ENCODE measurements around the gene HES5. TPM values are rescaled to one million over a fixed set of nuclear protein-coding genes. Genes with fewer than 3 reads are reported as not detected.
"Not testable (repeated sequence)": the region's sequence is repeated elsewhere in the genome, so short reads cannot be mapped to it uniquely, and the experiment has no call there.

The HES5 gene
- total RNA-seq (ENCODE audit: unreplicated experiment): 21.2 TPM
- long read RNA-seq, partial matches to known transcripts: 0 of 3 reads
- long read RNA-seq, other reads (novel, unspliced or antisense): 0 of 3 reads

GRCh38 chr1:2529784-2530512 lies at the start of gene HES5:
HES5 (minus strand) TSS chr1:2530263; CDS start chr1:2530164, 99 bp downstream.
- Mint-ChIP-seq H3K4me1 (ENCODE audit: low read depth, unreplicated experiment) (peaks cover 14% of the 10 kb centered on the region), H3K27ac (ENCODE audit: unreplicated experiment) (no peak within 1 kb of the TSS), H3K4me3 (ENCODE audit: unreplicated experiment) (peak within 1 kb of the TSS; percentile 61), H3K9me3 (ENCODE audit: unreplicated experiment) (peaks cover 4% of the 10 kb centered on the region), H3K36me3 (ENCODE audit: unreplicated experiment) (no peaks in the 10 kb centered on the region), H3K27me3 (ENCODE audit: unreplicated experiment) (peaks cover 14% of the 10 kb centered on the region)
- no peak for TF ChIP-seq CTCF (IDR thresholded peaks at IDR 0.05; ENCODE audit: partially characterized antibody, unreplicated experiment)
- DNase-seq: peak; percentile 82

- H3K4me3 Mint-ChIP-seq (ENCODE audit: unreplicated experiment): no peak overlapping the region
- peaks cover under 1% of the 10 kb centered on the region for H3K36me3 Mint-ChIP-seq (ENCODE audit: unreplicated experiment)
- peaks cover 2% of the 10 kb centered on the region for H3K27me3 Mint-ChIP-seq (ENCODE audit: unreplicated experiment)
- TF ChIP-seq CTCF (IDR thresholded peaks at IDR 0.05; ENCODE audit: partially characterized antibody, unreplicated experiment): no peak
- H3K27ac Mint-ChIP-seq (ENCODE audit: unreplicated experiment): no peak overlapping the region
- no peaks in the 10 kb centered on the region for H3K9me3 Mint-ChIP-seq (ENCODE audit: unreplicated experiment)
- H3K4me1 Mint-ChIP-seq (ENCODE audit: low read depth, unreplicated experiment): peaks cover 7% of the 10 kb centered on the region
- DNase-seq: no peak
Observed at GRCh38 chr1:2578758-2579118, 48.7 kb upstream of the HES5 start.

- H3K4me1 Mint-ChIP-seq (ENCODE audit: low read depth, unreplicated experiment); H3K27ac Mint-ChIP-seq (ENCODE audit: unreplicated experiment); H3K4me3 Mint-ChIP-seq (ENCODE audit: unreplicated experiment); H3K9me3 Mint-ChIP-seq (ENCODE audit: unreplicated experiment); H3K27me3 Mint-ChIP-seq (ENCODE audit: unreplicated experiment): not testable (repeated sequence)
- DNase-seq: peak; percentile 5
- H3K36me3 Mint-ChIP-seq (ENCODE audit: unreplicated experiment): peaks cover 12% of the 10 kb centered on the region
Observed at GRCh38 chr1:2577565-2578075, 47.6 kb upstream of the HES5 start.

GRCh38 chr1:2575801-2576663 lies 46.0 kb upstream of the HES5 start:
- Mint-ChIP-seq H3K36me3 (ENCODE audit: unreplicated experiment) (peaks cover 14% of the 10 kb centered on the region), H3K27ac (ENCODE audit: unreplicated experiment) (no peak overlapping the region), H3K4me1 (ENCODE audit: low read depth, unreplicated experiment) (no peaks in the 10 kb centered on the region), H3K9me3 (ENCODE audit: unreplicated experiment) (peaks cover 7% of the 10 kb centered on the region), H3K4me3 (ENCODE audit: unreplicated experiment) (no peak overlapping the region), H3K27me3 (ENCODE audit: unreplicated experiment) (peaks cover 6% of the 10 kb centered on the region)
- no peak for TF ChIP-seq CTCF (IDR thresholded peaks at IDR 0.05; ENCODE audit: partially characterized antibody, unreplicated experiment)
- DNase-seq: peak; percentile 12

GRCh38 chr1:2574350-2574749 lies 44.3 kb upstream of the HES5 start:
- Mint-ChIP-seq H3K36me3 (ENCODE audit: unreplicated experiment) (peaks cover 14% of the 10 kb centered on the region), H3K27me3 (ENCODE audit: unreplicated experiment) (peaks cover 6% of the 10 kb centered on the region), H3K9me3 (ENCODE audit: unreplicated experiment) (peaks cover 7% of the 10 kb centered on the region), H3K27ac (ENCODE audit: unreplicated experiment) (no peak overlapping the region), H3K4me1 (ENCODE audit: low read depth, unreplicated experiment) (no peaks in the 10 kb centered on the region), H3K4me3 (ENCODE audit: unreplicated experiment) (no peak overlapping the region)
- DNase-seq: no peak
- TF ChIP-seq CTCF (IDR thresholded peaks at IDR 0.05; ENCODE audit: partially characterized antibody, unreplicated experiment): no peak

All from glutamatergic neuron (in vitro differentiated cells).